ENCODE results near the gene KIF3B. TPM values are rescaled to one million over a fixed set of nuclear protein-coding genes. Genes with fewer than 3 reads are reported as not detected.
"Not testable (repeated sequence)": the region's sequence is repeated elsewhere in the genome, so short reads cannot be mapped to it uniquely, and the experiment has no call there.

The KIF3B gene
- total and polyA plus RNA-seq, 2 of the 13 experiments (the other 11 are each of a cell fraction or from before 2014, with no cell fraction given), result 23.6 to 28.8 TPM

DNA sequence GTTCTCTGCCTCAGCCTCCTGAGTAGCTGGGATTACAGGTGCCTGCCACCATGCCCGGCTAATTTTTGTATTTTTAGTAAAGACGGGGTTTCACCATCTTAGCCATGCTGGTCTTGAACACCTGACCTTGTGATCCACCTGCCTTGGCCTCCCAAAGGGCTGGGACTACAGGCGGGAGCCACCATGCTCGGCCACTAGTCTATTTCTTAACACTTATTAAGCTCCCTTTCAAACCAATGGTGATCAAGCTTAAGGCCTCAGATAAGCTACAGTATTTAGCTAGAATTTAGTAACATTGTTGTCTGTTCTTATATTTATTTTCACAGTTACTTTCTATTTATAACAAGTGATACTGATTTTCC, 11.8 kb downstream of the KIF3B start:
- WGBS (ENCODE audit: low lambda C conversion rate), result 18% methylated on average over 4 of the region's 4 CpGs
- H3K27me3 ChIP-seq (ENCODE audit: control insufficient read depth in 1 of 2, insufficient read depth in 2 of 2, low read length in 2 of 2); CTCF ChIA-PET (ENCODE audit: low intra/inter-chr PET ratio, low total read pairs); H3K9me3 ChIP-seq (ENCODE audit: low read length); FAIRE-seq; in situ Hi-C loops (cut with HindIII; ENCODE audit: extremely low pct_ligation_motif_present, low pct_unique_long_range_greater_than_20kb); H3K36me3 ChIP-seq (replicated peaks in 1 of 2; ENCODE audit: control insufficient read depth in 1 of 2, insufficient read depth in 2 of 2, low read length in 2 of 2); BruUV-seq (replicated peaks); H2AFZ ChIP-seq (ENCODE audit: low read length); H4K20me1 ChIP-seq (ENCODE audit: insufficient read depth, low read length); DNase-seq (ENCODE audit: low spot score): not testable (repeated sequence)
- peak overlapping the region; percentile 92 for H3K27ac ChIP-seq (ENCODE audit: extremely low read length, insufficient read depth, low read length)
- H3K9ac ChIP-seq (ENCODE audit: insufficient read depth, low read depth, low read length), result peak overlapping the region; percentile 52
- peaks cover 97% of the 10 kb centered on the region for H3K4me1 ChIP-seq (ENCODE audit: insufficient read depth, low read length)
- H3K4me2 ChIP-seq (ENCODE audit: low read depth, low read length), result peak overlapping the region; percentile 78
- peak overlapping the region in 1 of 3 experiments; percentile 65; a peak in 2 of 6 replicates for H3K4me3 ChIP-seq (replicated peaks in 1 of 3; ENCODE audit: insufficient read depth in 1 of 3, low read depth in 2 of 3, low read length in 3 of 3)
- intact Hi-C loops (cut with micrococcal nuclease; ENCODE audit: unreplicated experiment), result loop anchor here (1.0 to 5.0 kb wide), 3 partner anchors 37 to 82 kb away; partner anchors contain the start of genes PLAGL2 and POFUT1
- peaks cover 37% of the 10 kb centered on the region for H3K79me2 ChIP-seq (ENCODE audit: insufficient read depth, low read length)
- ATAC-seq, result peak; percentile 72
- POLR2A ChIA-PET, result interaction anchor here (0.5 to 4.0 kb wide), 35 partner anchors 9 to 196 kb away, joined by 3 to 52 read pairs (median 6); partner anchors contain the start of genes ASXL1, KIF3B and TM9SF4
- TF ChIP-seq, protein P1, sequence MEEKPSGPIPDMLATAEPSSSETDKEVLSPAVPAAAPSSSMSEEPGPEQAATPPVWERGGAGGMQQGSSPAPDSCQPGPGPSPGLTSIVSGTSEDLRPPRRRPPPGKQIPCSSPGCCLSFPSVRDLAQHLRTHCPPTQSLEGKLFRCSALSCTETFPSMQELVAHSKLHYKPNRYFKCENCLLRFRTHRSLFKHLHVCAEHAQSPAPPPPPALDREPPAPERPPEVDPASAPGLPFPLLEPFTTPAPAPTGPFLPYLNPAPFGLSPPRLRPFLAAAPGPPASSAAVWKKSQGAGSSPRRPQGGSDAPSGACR (CRISPR knock-in tag; IDR thresholded peaks at IDR 0.05), result peak; percentile 78; the same call in 1 of the 2 replicates
- TF ChIP-seq ZMYM2 (CRISPR knock-in tag; IDR thresholded peaks at IDR 0.05) (peak; percentile 100), ZNF232 (CRISPR knock-in tag; IDR thresholded peaks at IDR 0.05; ENCODE audit: borderline replicate concordance) (peak; percentile 66; the same call in 1 of the 2 replicates), MED13 (CRISPR knock-in tag; IDR thresholded peaks at IDR 0.05) (peak; percentile 64), RFXAP (CRISPR knock-in tag; IDR thresholded peaks at IDR 0.05; ENCODE audit: borderline replicate concordance) (peak; percentile 84), ZNF777 (CRISPR knock-in tag; IDR thresholded peaks at IDR 0.05) (peak; percentile 34; the same call in 1 of the 2 replicates), BRD4 (CRISPR knock-in tag; IDR thresholded peaks at IDR 0.05) (peak; percentile 81; the same call in 1 of the 2 replicates), FOSL1 (CRISPR knock-in tag; IDR thresholded peaks at IDR 0.05; ENCODE audit: borderline replicate concordance) (peak; percentile 18; the same call in 1 of the 2 replicates), TP53 (CRISPR knock-in tag; conservative IDR thresholded peaks at IDR 0.05) (0 out of 2 replicates have a peak, but pooled peaks have one; percentile 73), POGZ (CRISPR knock-in tag; IDR thresholded peaks at IDR 0.05) (peak; percentile 72; the same call in 1 of the 2 replicates), HDAC2 (CRISPR knock-in tag; IDR thresholded peaks at IDR 0.05) (peak; percentile 69), ZSCAN9 (CRISPR knock-in tag; IDR thresholded peaks at IDR 0.05; ENCODE audit: borderline replicate concordance) (0 out of 2 replicates have a peak, but pooled peaks have one; percentile 3), CHD4 (IDR thresholded peaks at IDR 0.05; ENCODE audit: borderline replicate concordance, low read length) (peak; percentile 97)
- TF ChIP-seq, protein P2, sequence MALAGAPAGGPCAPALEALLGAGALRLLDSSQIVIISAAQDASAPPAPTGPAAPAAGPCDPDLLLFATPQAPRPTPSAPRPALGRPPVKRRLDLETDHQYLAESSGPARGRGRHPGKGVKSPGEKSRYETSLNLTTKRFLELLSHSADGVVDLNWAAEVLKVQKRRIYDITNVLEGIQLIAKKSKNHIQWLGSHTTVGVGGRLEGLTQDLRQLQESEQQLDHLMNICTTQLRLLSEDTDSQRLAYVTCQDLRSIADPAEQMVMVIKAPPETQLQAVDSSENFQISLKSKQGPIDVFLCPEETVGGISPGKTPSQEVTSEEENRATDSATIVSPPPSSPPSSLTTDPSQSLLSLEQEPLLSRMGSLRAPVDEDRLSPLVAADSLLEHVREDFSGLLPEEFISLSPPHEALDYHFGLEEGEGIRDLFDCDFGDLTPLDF (CRISPR knock-in tag; IDR thresholded peaks at IDR 0.05), result 0 out of 2 replicates have a peak, but pooled peaks have one; percentile 59
- TF ChIP-seq, protein P3, sequence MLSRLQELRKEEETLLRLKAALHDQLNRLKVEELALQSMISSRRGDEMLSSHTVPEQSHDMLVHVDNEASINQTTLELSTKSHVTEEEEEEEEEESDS (CRISPR knock-in tag; IDR thresholded peaks at IDR 0.05; ENCODE audit: borderline replicate concordance), result peak; percentile 95
- TF ChIP-seq, protein P4, sequence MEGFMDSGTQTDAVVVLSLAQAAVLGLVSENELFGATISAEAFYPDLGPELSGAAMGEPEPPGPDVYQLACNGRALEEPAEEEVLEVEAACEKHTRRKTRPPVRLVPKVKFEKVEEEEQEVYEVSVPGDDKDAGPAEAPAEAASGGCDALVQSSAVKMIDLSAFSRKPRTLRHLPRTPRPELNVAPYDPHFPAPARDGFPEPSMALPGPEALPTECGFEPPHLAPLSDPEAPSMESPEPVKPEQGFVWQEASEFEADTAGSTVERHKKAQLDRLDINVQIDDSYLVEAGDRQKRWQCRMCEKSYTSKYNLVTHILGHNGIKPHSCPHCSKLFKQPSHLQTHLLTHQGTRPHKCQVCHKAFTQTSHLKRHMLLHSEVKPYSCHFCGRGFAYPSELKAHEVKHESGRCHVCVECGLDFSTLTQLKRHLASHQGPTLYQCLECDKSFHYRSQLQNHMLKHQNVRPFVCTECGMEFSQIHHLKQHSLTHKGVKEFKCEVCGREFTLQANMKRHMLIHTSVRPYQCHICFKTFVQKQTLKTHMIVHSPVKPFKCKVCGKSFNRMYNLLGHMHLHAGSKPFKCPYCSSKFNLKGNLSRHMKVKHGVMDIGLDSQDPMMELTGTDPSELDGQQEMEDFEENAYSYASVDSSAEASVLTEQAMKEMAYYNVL (CRISPR knock-in tag; IDR thresholded peaks at IDR 0.05; ENCODE audit: borderline replicate concordance), result peak; percentile 77
- TF ChIP-seq, protein P5, sequence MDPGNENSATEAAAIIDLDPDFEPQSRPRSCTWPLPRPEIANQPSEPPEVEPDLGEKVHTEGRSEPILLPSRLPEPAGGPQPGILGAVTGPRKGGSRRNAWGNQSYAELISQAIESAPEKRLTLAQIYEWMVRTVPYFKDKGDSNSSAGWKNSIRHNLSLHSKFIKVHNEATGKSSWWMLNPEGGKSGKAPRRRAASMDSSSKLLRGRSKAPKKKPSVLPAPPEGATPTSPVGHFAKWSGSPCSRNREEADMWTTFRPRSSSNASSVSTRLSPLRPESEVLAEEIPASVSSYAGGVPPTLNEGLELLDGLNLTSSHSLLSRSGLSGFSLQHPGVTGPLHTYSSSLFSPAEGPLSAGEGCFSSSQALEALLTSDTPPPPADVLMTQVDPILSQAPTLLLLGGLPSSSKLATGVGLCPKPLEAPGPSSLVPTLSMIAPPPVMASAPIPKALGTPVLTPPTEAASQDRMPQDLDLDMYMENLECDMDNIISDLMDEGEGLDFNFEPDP (CRISPR knock-in tag; conservative IDR thresholded peaks at IDR 0.05), result 0 out of 2 replicates have a peak, but pooled peaks have one; percentile 68
- TF ChIP-seq, protein P6, sequence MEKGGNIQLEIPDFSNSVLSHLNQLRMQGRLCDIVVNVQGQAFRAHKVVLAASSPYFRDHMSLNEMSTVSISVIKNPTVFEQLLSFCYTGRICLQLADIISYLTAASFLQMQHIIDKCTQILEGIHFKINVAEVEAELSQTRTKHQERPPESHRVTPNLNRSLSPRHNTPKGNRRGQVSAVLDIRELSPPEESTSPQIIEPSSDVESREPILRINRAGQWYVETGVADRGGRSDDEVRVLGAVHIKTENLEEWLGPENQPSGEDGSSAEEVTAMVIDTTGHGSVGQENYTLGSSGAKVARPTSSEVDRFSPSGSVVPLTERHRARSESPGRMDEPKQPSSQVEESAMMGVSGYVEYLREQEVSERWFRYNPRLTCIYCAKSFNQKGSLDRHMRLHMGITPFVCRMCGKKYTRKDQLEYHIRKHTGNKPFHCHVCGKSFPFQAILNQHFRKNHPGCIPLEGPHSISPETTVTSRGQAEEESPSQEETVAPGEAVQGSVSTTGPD (CRISPR knock-in tag; IDR thresholded peaks at IDR 0.05), result 0 out of 2 replicates have a peak, but pooled peaks have one; percentile 25
